G401 (cell line): ENCODE measurements around the gene SNX1. TPM values are rescaled to one million over a fixed set of nuclear protein-coding genes. Genes with fewer than 3 reads are reported as not detected.
"Not testable (repeated sequence)": the region's sequence is repeated elsewhere in the genome, so short reads cannot be mapped to it uniquely, and the experiment has no call there.

ENCODE experiments used
- DNase-seq: peaks from one replicate; pipeline ENCODE4 v3.0.0-alpha.2; 2015; ENCODE audit warnings: low spot score
- in situ Hi-C: cut with HindIII; loops from 2 replicates; pipeline ENCODE4 v1.10.0; 2016; ENCODE audit warnings: low sequenced_read_pairs, mixed read lengths
- total RNA-seq: library from RNA; depleted of rRNA; stranded (reverse); fragments of >200 nt; shearing (Covaris generic); gene quantifications from 2 replicates; pipeline ENCODE4 v1.2.3, GENCODE V29; 2014

SNX1 gene
- total RNA-seq, 1 experiment from 2014 or later = 136 TPM

- no peak for DNase-seq
- in situ Hi-C loops = no loop called here
These were observed 15.3 kb downstream of the SNX1 start for GRCh38 chr15:64110950-64111678.

- in situ Hi-C loops = no loop called here
- DNase-seq = no peak
These were observed 15.9 kb downstream of the SNX1 start for GRCh38 chr15:64111679-64112050.

- in situ Hi-C loops = no loop called here
- no peak for DNase-seq
These were observed 16.4 kb downstream of the SNX1 start for GRCh38 chr15:64112073-64112772.

GRCh38 chr15:64112904-64113303 lies 17.1 kb downstream of the SNX1 start:
- no peak for DNase-seq
- in situ Hi-C loops = no loop called here

GRCh38 chr15:64117759-64118487 lies 22.1 kb downstream of the SNX1 start:
- DNase-seq = no peak
- in situ Hi-C loops = no loop called here

- in situ Hi-C loops, DNase-seq: not testable (repeated sequence)
These were observed 24.5 kb downstream of the SNX1 start for GRCh38 chr15:64120322-64120721.

- no peak for DNase-seq
- in situ Hi-C loops = no loop called here
These were observed 25.8 kb downstream of the SNX1 start for GRCh38 chr15:64121614-64122013.

GRCh38 chr15:64122444-64122843 lies 26.7 kb downstream of the SNX1 start:
- no peak for DNase-seq
- in situ Hi-C loops = no loop called here

- DNase-seq = no peak
- in situ Hi-C loops = no loop called here
These were observed 27.2 kb downstream of the SNX1 start for GRCh38 chr15:64122936-64123351.

- no peak for DNase-seq
- in situ Hi-C loops = no loop called here
These were observed 30.2 kb downstream of the SNX1 start for GRCh38 chr15:64125978-64126377.

- DNase-seq = no peak
- in situ Hi-C loops = no loop called here
These were observed 31.9 kb downstream of the SNX1 start for GRCh38 chr15:64127521-64128270.

- no peak for DNase-seq
- in situ Hi-C loops = no loop called here
These were observed 34.4 kb downstream of the SNX1 start for GRCh38 chr15:64130159-64130558.

- in situ Hi-C loops = no loop called here
These were observed 35.8 kb downstream of the SNX1 start for GRCh38 chr15:64131547-64131946.

GRCh38 chr15:64132217-64132616 lies 36.4 kb downstream of the SNX1 start:
- in situ Hi-C loops = no loop called here
- DNase-seq = no peak

More at GRCh38 chr15:64131547-64131946, 35.8 kb downstream of the SNX1 start:
- no peak for DNase-seq

GRCh38 chr15:64133623-64134344 lies 38.0 kb downstream of the SNX1 start:
- in situ Hi-C loops = no loop called here
- DNase-seq = no peak

- peak; percentile 60 for DNase-seq
- in situ Hi-C loops = no loop called here
These were observed 38.6 kb downstream of the SNX1 start for GRCh38 chr15:64134345-64134829.

GRCh38 chr15:64136347-64136746 lies 40.6 kb downstream of the SNX1 start:
- no peak for DNase-seq
- in situ Hi-C loops = no loop called here

- no peak for DNase-seq
- in situ Hi-C loops = no loop called here
These were observed 41.5 kb downstream of the SNX1 start for GRCh38 chr15:64137226-64137833.
